Trophoblast cell (in vitro differentiated cells and primary cell): ENCODE data around the gene SHC1.

Experiments
- DNase-seq, 2 donors: peaks; one replicate each; pipeline ENCODE4 v3.0.0-alpha.2; 2016
- H2AFZ ChIP-seq: 2 replicates; pipeline ENCODE4 v1.6.1; 2013; ENCODE audit warnings: low read length, moderate library complexity, mild to moderate bottlenecking; ENCODE audit not compliant: insufficient read depth, poor library complexity
- H2AK5ac ChIP-seq: 2 replicates; pipeline ENCODE4 v1.6.1; 2013; ENCODE audit warnings: mild to moderate bottlenecking, low read length
- H2BK120ac ChIP-seq: 2 replicates; pipeline ENCODE4 v1.6.1; 2013; ENCODE audit warnings: low read length, mild to moderate bottlenecking, moderate library complexity; ENCODE audit not compliant: insufficient read depth, poor library complexity
- H2BK12ac ChIP-seq: 2 replicates; pipeline ENCODE4 v1.6.1; 2013; ENCODE audit warnings: mild to moderate bottlenecking, low read length, moderate library complexity
- H2BK5ac ChIP-seq: 2 replicates; pipeline ENCODE4 v1.6.1; 2013; ENCODE audit warnings: low read length, low read depth, moderate library complexity, mild to moderate bottlenecking; ENCODE audit not compliant: poor library complexity
- H3K14ac ChIP-seq: 2 replicates; pipeline ENCODE4 v1.6.1; 2013; ENCODE audit warnings: mild to moderate bottlenecking, low read length
- H3K18ac ChIP-seq: 2 replicates; pipeline ENCODE4 v1.6.1; 2013; ENCODE audit warnings: mild to moderate bottlenecking, low read length
- H3K23ac ChIP-seq: 2 replicates; pipeline ENCODE4 v1.6.1; 2013; ENCODE audit warnings: low read length
- H3K27ac ChIP-seq: 2 replicates; pipeline ENCODE4 v1.5.1; 2013; ENCODE audit warnings: low read depth, mild to moderate bottlenecking, inconsistent platforms, low read length, moderate library complexity
- H3K27me3 ChIP-seq: 2 replicates; pipeline ENCODE4 v1.6.1; 2013; ENCODE audit warnings: inconsistent platforms, mild to moderate bottlenecking, low read length, moderate library complexity; ENCODE audit not compliant: insufficient read depth
- H3K36me3 ChIP-seq, 2 experiments: 1 replicate in 1 of 2; 2 replicates in 1 of 2; pipeline ENCODE4 v1.6.1; 2013; ENCODE audit warnings: low read length in 2 of 2, mild to moderate bottlenecking in 2 of 2, moderate library complexity in 1 of 2; ENCODE audit not compliant: insufficient read depth in 2 of 2, control insufficient read depth in 1 of 2
- H3K4ac ChIP-seq: 2 replicates; pipeline ENCODE4 v1.6.1; 2013; ENCODE audit warnings: low read depth, mild to moderate bottlenecking, low read length, moderate library complexity
- H3K4me1 ChIP-seq, 2 experiments: 1 replicate in 1 of 2; 2 replicates in 1 of 2; pipeline ENCODE4 v1.6.1; 2013; ENCODE audit warnings: low read length in 2 of 2, mild to moderate bottlenecking in 2 of 2, moderate library complexity in 1 of 2; ENCODE audit not compliant: insufficient read depth in 2 of 2, control insufficient read depth in 1 of 2
- H3K4me2 ChIP-seq: 2 replicates; pipeline ENCODE4 v1.6.1; 2013; ENCODE audit warnings: inconsistent platforms, mild to moderate bottlenecking, low read length, moderate library complexity
- H3K4me3 ChIP-seq: 2 replicates; pipeline ENCODE4 v1.5.1; 2013; ENCODE audit warnings: mild to moderate bottlenecking, low read depth, low read length, inconsistent platforms
- H3K79me1 ChIP-seq: one replicate; pipeline ENCODE4 v1.6.1; 2013; ENCODE audit warnings: low read length
- H3K79me2 ChIP-seq: 2 replicates; pipeline ENCODE4 v1.6.1; 2013; ENCODE audit warnings: low read length, mild to moderate bottlenecking; ENCODE audit not compliant: control insufficient read depth, insufficient read depth, poor library complexity
- H3K9ac ChIP-seq: 2 replicates; pipeline ENCODE4 v1.6.1; 2013; ENCODE audit warnings: mild to moderate bottlenecking, low read length
- H3K9me3 ChIP-seq: 2 replicates; pipeline ENCODE4 v1.6.1; 2013; ENCODE audit warnings: low read depth, mild to moderate bottlenecking, control low read depth, inconsistent platforms, low read length; ENCODE audit not compliant: insufficient read depth
- H4K12ac ChIP-seq: 2 replicates; pipeline ENCODE4 v1.6.1; 2013; ENCODE audit warnings: low read depth, mild to moderate bottlenecking, low read length, moderate library complexity
- H4K8ac ChIP-seq: 2 replicates; pipeline ENCODE4 v1.6.1; 2013; ENCODE audit warnings: low read depth, mild to moderate bottlenecking, low read length, moderate library complexity
- H4K91ac ChIP-seq: one replicate; pipeline ENCODE4 v1.6.1; 2013; ENCODE audit warnings: low read depth, mild to moderate bottlenecking, low read length, moderate library complexity
- WGBS: extraction: QIAGEN DNeasy Blood & Tissue Kit; methylation state at CpG from one replicate; pipeline ENCODE4 v1.1.7; 2013; ENCODE audit warnings: missing lambda C conversion rate; ENCODE audit not compliant: insufficient read length, insufficient coverage; ENCODE audit errors: extremely low coverage; 5-methylcytosine and 5-hydroxymethylcytosine counted together

Gene SHC1

GRCh38 chr1:155009221-155009711 is 38.7 kb upstream of the SHC1 start:
- Histone ChIP-seq H3K18ac (no peak overlapping the region), H3K4ac (peak overlapping the region; percentile 31), H2BK12ac (no peak overlapping the region), H2AFZ (no peak overlapping the region), H3K4me1 (peaks cover 13 to 20% of the 10 kb centered on the region in 2 experiments), H4K91ac (peak overlapping the region; percentile 30), H3K9me3 (no peaks in the 10 kb centered on the region), H2BK5ac (no peak overlapping the region), H3K36me3 (peaks cover 9 to 15% of the 10 kb centered on the region in 2 experiments), H3K79me1 (peaks cover 2% of the 10 kb centered on the region), H4K8ac (peak overlapping the region; percentile 39), H2AK5ac (no peak overlapping the region), H3K4me3 (no peak overlapping the region), H3K27ac (no peak overlapping the region), H3K4me2 (no peak overlapping the region), H3K79me2 (peaks cover 5% of the 10 kb centered on the region), H2BK120ac (no peak overlapping the region), H3K9ac (no peak overlapping the region), H4K12ac (no peak overlapping the region), H3K27me3 (no peaks in the 10 kb centered on the region), H3K23ac (no peak overlapping the region), H3K14ac (no peak overlapping the region)
- no peak for DNase-seq
- no CpG with 5 or more reads among the region's 12 CpGs for WGBS

- H2BK5ac ChIP-seq: no peak overlapping the region
- H3K27me3 ChIP-seq: no peaks in the 10 kb centered on the region
- peak overlapping the region; percentile 2 for H3K27ac ChIP-seq
- H3K4me1 ChIP-seq: peaks cover 15 to 20% of the 10 kb centered on the region in 2 experiments
- H3K4me3 ChIP-seq: no peak overlapping the region
- H2BK120ac ChIP-seq: no peak overlapping the region
- H3K9ac ChIP-seq: no peak overlapping the region
- H3K14ac ChIP-seq: no peak overlapping the region
- H4K91ac ChIP-seq: no peak overlapping the region
- H3K4me2 ChIP-seq: no peak overlapping the region
- H2AFZ ChIP-seq: no peak overlapping the region
- no peaks in the 10 kb centered on the region for H3K9me3 ChIP-seq
- peak overlapping the region; percentile 7 for H3K18ac ChIP-seq
- peaks cover 5 to 10% of the 10 kb centered on the region in 2 experiments for H3K36me3 ChIP-seq
- WGBS: no CpG with 5 or more reads among the region's 16 CpGs
- no peak overlapping the region for H2AK5ac ChIP-seq
- no peak for DNase-seq
- H2BK12ac ChIP-seq: no peak overlapping the region
- peaks cover 11% of the 10 kb centered on the region for H3K79me2 ChIP-seq
- no peak overlapping the region for H4K12ac ChIP-seq
- no peak overlapping the region for H3K23ac ChIP-seq
- H4K8ac ChIP-seq: no peak overlapping the region
- H3K79me1 ChIP-seq: peaks cover 9% of the 10 kb centered on the region
- H3K4ac ChIP-seq: peak overlapping the region; percentile 2
Observed at GRCh38 chr1:155008015-155008941, 37.7 kb upstream of the SHC1 start.

- Histone ChIP-seq H2AK5ac (no peak overlapping the region), H2BK5ac (no peak overlapping the region), H2BK12ac (no peak overlapping the region), H3K14ac (no peak overlapping the region), H4K12ac (no peak overlapping the region), H3K4me2 (no peak overlapping the region), H3K36me3 (peaks cover 3 to 9% of the 10 kb centered on the region in 2 experiments), H3K23ac (no peak overlapping the region), H4K91ac (no peak overlapping the region), H3K9me3 (no peaks in the 10 kb centered on the region), H3K4me1 (peaks cover 15 to 20% of the 10 kb centered on the region in 2 experiments), H3K18ac (no peak overlapping the region), H3K79me2 (peaks cover 18% of the 10 kb centered on the region), H3K4ac (peak overlapping the region; percentile 43), H3K4me3 (no peak overlapping the region), H3K9ac (no peak overlapping the region), H3K79me1 (peaks cover 16% of the 10 kb centered on the region), H3K27ac (no peak overlapping the region), H3K27me3 (no peaks in the 10 kb centered on the region), H4K8ac (no peak overlapping the region), H2AFZ (no peak overlapping the region), H2BK120ac (no peak overlapping the region)
- no peak for DNase-seq
- no CpG with 5 or more reads among the region's 6 CpGs for WGBS
Observed at GRCh38 chr1:155007251-155007828, 36.8 kb upstream of the SHC1 start.

DNA sequence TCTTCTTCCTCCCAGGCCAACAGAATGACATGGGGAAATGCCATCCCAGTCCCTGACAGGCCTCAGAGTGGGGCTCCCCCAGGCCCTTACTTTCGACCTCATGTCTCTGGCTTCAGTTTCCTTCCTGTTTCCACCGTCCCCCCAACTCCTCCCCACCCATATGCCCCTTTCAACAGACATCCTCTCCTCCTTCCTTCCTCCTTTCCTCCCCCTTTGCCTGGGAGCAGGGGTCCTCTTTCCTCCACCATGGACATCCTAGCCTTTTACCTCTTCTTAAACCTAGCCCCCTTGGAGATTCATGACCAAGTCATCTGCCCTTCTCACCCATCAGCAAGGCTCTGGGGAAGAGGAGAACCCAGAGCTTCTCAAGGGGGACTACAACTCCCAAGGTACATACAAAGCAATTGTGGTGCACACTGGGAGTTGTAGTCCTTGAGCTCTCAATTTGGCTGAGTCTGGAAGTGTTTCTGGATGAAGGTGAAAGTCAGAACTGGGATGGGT is 36.1 kb upstream of the SHC1 start:
- no peak overlapping the region for H3K9ac ChIP-seq
- peaks cover 15 to 16% of the 10 kb centered on the region in 2 experiments for H3K4me1 ChIP-seq
- H3K4me3 ChIP-seq: no peak overlapping the region
- H2BK5ac ChIP-seq: no peak overlapping the region
- no peak overlapping the region for H2AFZ ChIP-seq
- peaks cover 3 to 9% of the 10 kb centered on the region in 2 experiments for H3K36me3 ChIP-seq
- H3K27ac ChIP-seq: no peak overlapping the region
- H4K8ac ChIP-seq: no peak overlapping the region
- no peaks in the 10 kb centered on the region for H3K27me3 ChIP-seq
- WGBS: no CpG with 5 or more reads among the region's 2 CpGs
- no peak overlapping the region for H3K4me2 ChIP-seq
- no peak overlapping the region for H3K14ac ChIP-seq
- H3K18ac ChIP-seq: no peak overlapping the region
- peak overlapping the region; percentile 53 for H3K4ac ChIP-seq
- no peak overlapping the region for H2BK12ac ChIP-seq
- H2BK120ac ChIP-seq: no peak overlapping the region
- H3K9me3 ChIP-seq: no peaks in the 10 kb centered on the region
- no peak overlapping the region for H4K12ac ChIP-seq
- H3K79me1 ChIP-seq: peaks cover 20% of the 10 kb centered on the region
- H3K23ac ChIP-seq: no peak overlapping the region
- H2AK5ac ChIP-seq: no peak overlapping the region
- no peak overlapping the region for H4K91ac ChIP-seq
- H3K79me2 ChIP-seq: peaks cover 18% of the 10 kb centered on the region
- no peak for DNase-seq
